Astrocyte (in vitro differentiated cells and primary cell): ENCODE results near the gene OR6J1. TPM values are rescaled to one million over a fixed set of nuclear protein-coding genes. Genes with fewer than 3 reads are reported as not detected.
"Not testable (repeated sequence)": the region's sequence is repeated elsewhere in the genome, so short reads cannot be mapped to it uniquely, and the experiment has no call there.

Experiments
- DNase-seq: peaks from one replicate; pipeline ENCODE4 v3.0.0-alpha.2; 2010; ENCODE audit warnings: low read depth
- FAIRE-seq: peaks from 2 replicates; lab custom pipeline; 2011; peaks lifted over from hg19 to GRCh38; lab: Jason Lieb, UNC
- H2AFZ ChIP-seq: 2 replicates; pipeline ENCODE4 v1.6.0; 2012; ENCODE audit warnings: low read depth, low read length, inconsistent platforms
- H3K27ac ChIP-seq: 2 replicates; pipeline ENCODE4 v1.5.1; 2011; ENCODE audit warnings: low read depth, low read length, inconsistent platforms
- H3K27me3 ChIP-seq: 2 replicates; pipeline ENCODE4 v1.6.0; 2011; ENCODE audit warnings: low read length, inconsistent platforms; ENCODE audit not compliant: insufficient read depth
- H3K36me3 ChIP-seq: 2 replicates; pipeline ENCODE4 v1.5.1; 2011; ENCODE audit warnings: low read length, inconsistent platforms; ENCODE audit not compliant: insufficient read depth
- H3K4me1 ChIP-seq: 2 replicates; pipeline ENCODE4 v1.5.1; 2011; ENCODE audit warnings: low read length, inconsistent platforms; ENCODE audit not compliant: insufficient read depth
- H3K4me2 ChIP-seq: 2 replicates; pipeline ENCODE4 v1.6.0; 2012; ENCODE audit warnings: low read length, inconsistent platforms
- H3K4me3 ChIP-seq: 2 replicates; pipeline ENCODE4 v1.5.1; 2011; ENCODE audit warnings: low read depth, mild to moderate bottlenecking, low read length, inconsistent platforms; ENCODE audit not compliant: insufficient read depth
- H3K79me2 ChIP-seq: 2 replicates; pipeline ENCODE4 v1.6.0; 2012; ENCODE audit warnings: mild to moderate bottlenecking, low read length, inconsistent platforms; ENCODE audit not compliant: insufficient read depth
- H3K9ac ChIP-seq: 2 replicates; pipeline ENCODE4 v1.6.0; 2012; ENCODE audit warnings: mild to moderate bottlenecking, low read length, inconsistent platforms
- H3K9me3 ChIP-seq: 2 replicates; pipeline ENCODE4 v1.5.1; 2012; ENCODE audit warnings: low read depth, mild to moderate bottlenecking, low read length, inconsistent platforms; ENCODE audit not compliant: insufficient read depth
- H4K20me1 ChIP-seq: 2 replicates; pipeline ENCODE4 v1.6.0; 2012; ENCODE audit warnings: low read length, inconsistent platforms; ENCODE audit not compliant: insufficient read depth
- H3K27ac Mint-ChIP-seq: one replicate; pipeline ENCODE4 v1.8.0; 2021; ENCODE audit warnings: mild to moderate bottlenecking, mixed read lengths; ENCODE audit not compliant: unreplicated experiment
- H3K27me3 Mint-ChIP-seq: one replicate; pipeline ENCODE4 v1.8.0; 2021; ENCODE audit warnings: low read depth, mixed read lengths; ENCODE audit not compliant: unreplicated experiment
- H3K36me3 Mint-ChIP-seq: one replicate; pipeline ENCODE4 v1.8.0; 2021; ENCODE audit warnings: low read depth, mixed read lengths; ENCODE audit not compliant: unreplicated experiment
- H3K4me1 Mint-ChIP-seq: one replicate; pipeline ENCODE4 v1.8.0; 2021; ENCODE audit warnings: low read depth, mixed read lengths; ENCODE audit not compliant: unreplicated experiment
- H3K4me3 Mint-ChIP-seq: one replicate; pipeline ENCODE4 v1.8.0; 2021; ENCODE audit warnings: mild to moderate bottlenecking, moderate library complexity, mixed read lengths; ENCODE audit not compliant: unreplicated experiment
- H3K9me3 Mint-ChIP-seq: one replicate; pipeline ENCODE4 v1.8.0; 2021; ENCODE audit warnings: mild to moderate bottlenecking, mixed read lengths; ENCODE audit not compliant: unreplicated experiment
- EZH2 ChIP-seq: IDR thresholded peaks from 2 replicates; pipeline ENCODE4 v1.6.1; 2012; ENCODE audit warnings: mild to moderate bottlenecking, low read length, inconsistent platforms; ENCODE audit not compliant: insufficient read depth
- total RNA-seq: library from RNA; stranded (reverse); gene quantifications from 2 replicates; pipeline ENCODE4 v1.2.1, GENCODE V29; 2021
- TF ChIP-seq, protein P1 (sequence below): IDR thresholded peaks from 2 replicates; pipeline ENCODE4 v1.5.1; 2011; ENCODE audit warnings: low read depth, mild to moderate bottlenecking, inconsistent platforms, low read length, moderate library complexity; ENCODE audit not compliant: insufficient read depth

Gene OR6J1
- total RNA-seq, 1 donor from 2014 or later, result not detected

GRCh38 chr14:22689199-22689598, 45.0 kb upstream of the OR6J1 start:
- H3K27ac Mint-ChIP-seq, result peak overlapping the region; percentile 94
- peak; percentile 87 for FAIRE-seq

DNA sequence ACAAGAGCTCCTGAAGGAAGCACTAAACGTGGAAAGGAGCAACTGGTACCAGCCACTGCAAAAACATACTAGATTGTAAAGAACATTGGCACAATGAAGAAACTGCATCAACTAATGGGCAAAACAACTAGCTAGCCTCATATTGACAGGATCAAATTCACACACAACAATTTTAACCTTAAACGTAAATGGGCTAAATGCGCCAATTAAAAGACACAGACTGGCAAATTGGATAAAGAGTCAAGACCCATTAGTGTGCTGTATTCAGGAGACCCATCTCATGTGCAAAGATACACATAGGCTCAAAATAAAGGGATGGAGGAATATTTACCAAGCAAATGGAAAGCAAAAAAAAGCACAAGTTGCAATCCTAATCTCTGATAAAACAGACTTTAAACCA, 43.8 kb upstream of the OR6J1 start:
- not testable (repeated sequence) for FAIRE-seq, DNase-seq, H3K27me3 Mint-ChIP-seq, H3K36me3 ChIP-seq, H2AFZ ChIP-seq, H3K36me3 Mint-ChIP-seq, H3K9me3 ChIP-seq, H3K4me3 Mint-ChIP-seq, H3K4me2 ChIP-seq, H3K27ac ChIP-seq, H3K27me3 ChIP-seq, H3K9ac ChIP-seq, H3K4me3 ChIP-seq, H3K27ac Mint-ChIP-seq, H3K79me2 ChIP-seq, H4K20me1 ChIP-seq
- H3K9me3 Mint-ChIP-seq, result peaks cover 21% of the 10 kb centered on the region
- peaks cover 38% of the 10 kb centered on the region for H3K4me1 Mint-ChIP-seq
- peaks cover 23% of the 10 kb centered on the region for H3K4me1 ChIP-seq

More at GRCh38 chr14:22689199-22689598, 45.0 kb upstream of the OR6J1 start:
- Histone ChIP-seq H3K9me3 (peaks cover 4% of the 10 kb centered on the region), H3K27me3 (no peaks in the 10 kb centered on the region), H3K27ac (no peak overlapping the region), H4K20me1 (no peaks in the 10 kb centered on the region), H3K79me2 (no peaks in the 10 kb centered on the region), H3K36me3 (no peaks in the 10 kb centered on the region), H3K9ac (no peak overlapping the region), H3K4me1 (peaks cover 23% of the 10 kb centered on the region), H2AFZ (no peak overlapping the region), H3K4me2 (peak overlapping the region; percentile 50), H3K4me3 (no peak overlapping the region)
- TF ChIP-seq, protein P1, sequence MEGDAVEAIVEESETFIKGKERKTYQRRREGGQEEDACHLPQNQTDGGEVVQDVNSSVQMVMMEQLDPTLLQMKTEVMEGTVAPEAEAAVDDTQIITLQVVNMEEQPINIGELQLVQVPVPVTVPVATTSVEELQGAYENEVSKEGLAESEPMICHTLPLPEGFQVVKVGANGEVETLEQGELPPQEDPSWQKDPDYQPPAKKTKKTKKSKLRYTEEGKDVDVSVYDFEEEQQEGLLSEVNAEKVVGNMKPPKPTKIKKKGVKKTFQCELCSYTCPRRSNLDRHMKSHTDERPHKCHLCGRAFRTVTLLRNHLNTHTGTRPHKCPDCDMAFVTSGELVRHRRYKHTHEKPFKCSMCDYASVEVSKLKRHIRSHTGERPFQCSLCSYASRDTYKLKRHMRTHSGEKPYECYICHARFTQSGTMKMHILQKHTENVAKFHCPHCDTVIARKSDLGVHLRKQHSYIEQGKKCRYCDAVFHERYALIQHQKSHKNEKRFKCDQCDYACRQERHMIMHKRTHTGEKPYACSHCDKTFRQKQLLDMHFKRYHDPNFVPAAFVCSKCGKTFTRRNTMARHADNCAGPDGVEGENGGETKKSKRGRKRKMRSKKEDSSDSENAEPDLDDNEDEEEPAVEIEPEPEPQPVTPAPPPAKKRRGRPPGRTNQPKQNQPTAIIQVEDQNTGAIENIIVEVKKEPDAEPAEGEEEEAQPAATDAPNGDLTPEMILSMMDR, result no peak
- TF ChIP-seq EZH2, result no peak
- peak; percentile 99 for DNase-seq
- no peaks in the 10 kb centered on the region for H3K27me3 Mint-ChIP-seq
- peaks cover 3% of the 10 kb centered on the region for H3K36me3 Mint-ChIP-seq
- H3K4me3 Mint-ChIP-seq, result peak overlapping the region; percentile 18
- peaks cover 38% of the 10 kb centered on the region for H3K4me1 Mint-ChIP-seq
- peaks cover 28% of the 10 kb centered on the region for H3K9me3 Mint-ChIP-seq

GRCh38 chr14:22686176-22686611, 42.0 kb upstream of the OR6J1 start:
- H4K20me1 ChIP-seq, H3K4me3 ChIP-seq, H3K36me3 ChIP-seq, DNase-seq, H3K36me3 Mint-ChIP-seq, H3K4me3 Mint-ChIP-seq, H3K9me3 ChIP-seq, H3K9ac ChIP-seq, H3K27me3 Mint-ChIP-seq, FAIRE-seq, H2AFZ ChIP-seq, H3K79me2 ChIP-seq, H3K27ac ChIP-seq, H3K27me3 ChIP-seq: not testable (repeated sequence)
- Mint-ChIP-seq H3K4me1 (peaks cover 33% of the 10 kb centered on the region), H3K9me3 (peaks cover 20% of the 10 kb centered on the region), H3K27ac (peak overlapping the region; percentile 62)
- Histone ChIP-seq H3K4me1 (peaks cover 17% of the 10 kb centered on the region), H3K4me2 (peak overlapping the region; percentile 7)
